Prostate gland (tissue), 2 donors: ENCODE data around the gene LIN37. TPM values are rescaled to one million over a fixed set of nuclear protein-coding genes. Genes with fewer than 3 reads are reported as not detected.
"Not testable (repeated sequence)": the region's sequence is repeated elsewhere in the genome, so short reads cannot be mapped to it uniquely, and the experiment has no call there.

Experiments used
- DNase-seq: peaks from one replicate; pipeline ENCODE4 v3.0.0-alpha.2; 2019; ENCODE audit warnings: low spot score
- H3K27ac ChIP-seq, 2 donors: fragments of 200-600 bp; sonication (generic); 2 replicates each; pipeline ENCODE4 v1.5.1; 2017 to 2019
- H3K27me3 ChIP-seq: fragments of 200-600 bp; sonication (generic); replicated peaks from 2 replicates; pipeline ENCODE4 v1.5.1; 2019; ENCODE audit not compliant: insufficient read depth
- H3K36me3 ChIP-seq, 2 donors: fragments of 200-600 bp; sonication (generic); 1 replicate in 1 of 2; 2 replicates in 1 of 2; pipeline versions ENCODE4 v1.5.1 to v1.8.1; 2017 to 2019
- H3K4me1 ChIP-seq: fragments of 200-600 bp; sonication (generic); replicated peaks from 2 replicates; pipeline ENCODE4 v1.5.1; 2019
- H3K4me3 ChIP-seq, 2 donors: fragments of 200-600 bp; sonication (generic); 2 replicates each; pipeline ENCODE4 v1.5.1; 2017 to 2019
- H3K9me3 ChIP-seq: fragments of 200-600 bp; sonication (generic); 2 replicates; pipeline ENCODE4 v1.5.1; 2017
- CTCF ChIP-seq, 4 experiments: fragments of 200-600 bp in 2 of 4; fragments of 450-650 bp in 2 of 4; sonication (generic) in 2 of 4; IDR thresholded peaks; 1 replicate in 3 of 4; 2 replicates in 1 of 4; pipeline ENCODE4 v1.5.1; 2016 to 2019; ENCODE audit warnings: antibody characterized with exemption in 4 of 4, mild to moderate bottlenecking in 2 of 4, moderate library complexity in 2 of 4
- POLR2A ChIP-seq: fragments of 450-650 bp; IDR thresholded peaks from one replicate; pipeline ENCODE4 v1.6.1; 2016; ENCODE audit warnings: antibody characterized with exemption, mild to moderate bottlenecking
- POLR2AphosphoS5 ChIP-seq: sonication (generic); formaldehyde crosslinking; IDR thresholded peaks from one replicate; pipeline ENCODE4 v1.6.1; 2017; ENCODE audit warnings: antibody characterized with exemption
- WGBS: methylation state at CpG from one replicate; pipeline ENCODE4 v1.1.5; 2018; 5-methylcytosine and 5-hydroxymethylcytosine counted together
- intact Hi-C: fragments of 100-400 bp; cut with DNase I; formaldehyde crosslinking; loops from one replicate; pipeline ENCODE4 v1.14.2; 2022
- total RNA-seq, 2 donors: library from RNA; depleted of rRNA; stranded (reverse); fragments of >200 nt; gene quantifications; one replicate each; pipeline ENCODE4 v1.1.0, GENCODE V29; 2016

The LIN37 gene
- total RNA-seq, 2 donors from 2014 or later = 4.2 to 13.0 TPM

- Histone ChIP-seq H3K4me3 (no peak overlapping the region), H3K4me1 (peaks cover 2% of the 10 kb centered on the region), H3K27me3 (peaks cover 12% of the 10 kb centered on the region), H3K27ac (no peak overlapping the region), H3K36me3 (no peaks in the 10 kb centered on the region), H3K9me3 (no peaks in the 10 kb centered on the region)
- 75% methylated on average over 7 of the region's 7 CpGs for WGBS
- intact Hi-C loops = no loop called here
- TF ChIP-seq POLR2AphosphoS5 = no peak
- DNase-seq = no peak
Observed at GRCh38 chr19:35793381-35794165, 45.2 kb downstream of the LIN37 start.

GRCh38 chr19:35795564-35795963 lies 47.2 kb downstream of the LIN37 start:
- intact Hi-C loops, H3K36me3 ChIP-seq, H3K27ac ChIP-seq, DNase-seq, H3K9me3 ChIP-seq, H3K4me1 ChIP-seq, H3K4me3 ChIP-seq: not testable (repeated sequence)
- H3K27me3 ChIP-seq = peaks cover 12% of the 10 kb centered on the region
- 92% methylated on average over 1 of the region's 1 CpG for WGBS

GRCh38 chr19:35796645-35797542 lies 48.5 kb downstream of the LIN37 start:
- no peak overlapping the region for H3K27ac ChIP-seq
- H3K4me1 ChIP-seq = peaks cover 2% of the 10 kb centered on the region
- peaks cover 12% of the 10 kb centered on the region for H3K27me3 ChIP-seq
- WGBS = 12% methylated on average over 38 of the region's 39 CpGs
- no peaks in the 10 kb centered on the region for H3K36me3 ChIP-seq
- TF ChIP-seq POLR2A (no peak), CTCF (IDR thresholded peaks at IDR 0.05) (no peak), POLR2AphosphoS5 (no peak)
- no peak overlapping the region for H3K4me3 ChIP-seq
- H3K9me3 ChIP-seq = no peaks in the 10 kb centered on the region
- DNase-seq = no peak
- intact Hi-C loops = no loop called here

GRCh38 chr19:35797663-35798062 lies 49.3 kb downstream of the LIN37 start:
- Histone ChIP-seq H3K9me3 (no peaks in the 10 kb centered on the region), H3K4me3 (no peak overlapping the region), H3K27ac (no peak overlapping the region), H3K36me3 (no peaks in the 10 kb centered on the region), H3K27me3 (peaks cover 12% of the 10 kb centered on the region), H3K4me1 (peaks cover 2% of the 10 kb centered on the region)
- intact Hi-C loops = no loop called here
- WGBS = 5% methylated on average over 15 of the region's 15 CpGs
- TF ChIP-seq POLR2A (no peak), POLR2AphosphoS5 (no peak), CTCF (IDR thresholded peaks at IDR 0.05) (no peak)
- no peak for DNase-seq

GRCh38 chr19:35801828-35802227 lies 53.5 kb downstream of the LIN37 start:
- Histone ChIP-seq H3K9me3 (no peaks in the 10 kb centered on the region), H3K4me3 (no peak overlapping the region), H3K4me1 (peaks cover 2% of the 10 kb centered on the region), H3K27me3 (peaks cover 7% of the 10 kb centered on the region), H3K36me3 (no peaks in the 10 kb centered on the region), H3K27ac (no peak overlapping the region)
- intact Hi-C loops = no loop called here
- TF ChIP-seq POLR2AphosphoS5 (no peak), CTCF (IDR thresholded peaks at IDR 0.05) (no peak), POLR2A (no peak)
- 66% methylated on average over 3 of the region's 3 CpGs for WGBS
- DNase-seq = no peak

Other genes starting within 250 kb of the LIN37 start
- gene DMKN, start 234.9 kb upstream of the LIN37 start, total RNA-seq = 10 to 100 TPM; 50.9 to 80.5 TPM
- 1 to 10 TPM in 1 of 2 donors, under 1 TPM in 1; 0.32 to 4.9 TPM for gene SBSN, start 220.3 kb upstream of the LIN37 start, total RNA-seq
- 10 to 100 TPM in 1 of 2 donors, not detected in 1; 13.4 TPM for gene GAPDHS, start 215.1 kb upstream of the LIN37 start, total RNA-seq
- gene TMEM147, start 202.9 kb upstream of the LIN37 start, total RNA-seq = 100 to 1,000 TPM; 105 to 120 TPM
- gene ATP4A, start 184.9 kb upstream of the LIN37 start, total RNA-seq = 1 to 10 TPM in 1 of 2 donors, not detected in 1; 1.9 TPM
- not detected for gene PMIS2, start 162.4 kb upstream of the LIN37 start, total RNA-seq
- gene HAUS5, start 135.8 kb upstream of the LIN37 start, total RNA-seq = 10 to 100 TPM; 10.0 to 17.5 TPM
- gene RBM42, start 119.5 kb upstream of the LIN37 start, total RNA-seq = 100 to 1,000 TPM in 1 of 2 donors, 10 to 100 TPM in 1; 81.4 to 114 TPM
- gene ETV2, start 106.8 kb upstream of the LIN37 start, total RNA-seq = 1 to 10 TPM; 1.2 to 6.6 TPM
- 100 to 1,000 TPM; 334 to 665 TPM for gene COX6B1, start 100.3 kb upstream of the LIN37 start, total RNA-seq
- gene UPK1A, start 82.1 kb upstream of the LIN37 start, total RNA-seq = 1 to 10 TPM; 3.8 to 5.5 TPM
- gene ZBTB32, start 44.0 kb upstream of the LIN37 start, total RNA-seq = 1 to 10 TPM in 1 of 2 donors, not detected in 1; 3.1 TPM
- gene KMT2B, start 30.6 kb upstream of the LIN37 start, total RNA-seq = 10 to 100 TPM; 32.3 to 89.5 TPM
- gene IGFLR1, start 6.1 kb upstream of the LIN37 start, total RNA-seq = 10 to 100 TPM in 1 of 2 donors, 1 to 10 TPM in 1; 9.4 to 16.1 TPM
- gene U2AF1L4, start 3.2 kb upstream of the LIN37 start, total RNA-seq = 10 to 100 TPM; 14.6 to 45.0 TPM
- 10 to 100 TPM; 39.9 to 65.2 TPM for gene PSENEN, start 2.9 kb upstream of the LIN37 start, total RNA-seq
- gene HSPB6, start 8.5 kb downstream of the LIN37 start, total RNA-seq = 10 to 100 TPM; 32.2 to 78.5 TPM
- 10 to 100 TPM; 13.6 to 19.2 TPM for gene PROSER3, start 9.6 kb downstream of the LIN37 start, total RNA-seq
- 10 to 100 TPM; 13.2 to 38.1 TPM for gene ARHGAP33, start 27.0 kb downstream of the LIN37 start, total RNA-seq
- gene PRODH2, start 64.3 kb downstream of the LIN37 start, total RNA-seq = not detected
- under 1 TPM in 1 of 2 donors, not detected in 1; 0.23 TPM for gene NPHS1, start 103.9 kb downstream of the LIN37 start, total RNA-seq
- gene KIRREL2, start 108.3 kb downstream of the LIN37 start, total RNA-seq = 1 to 10 TPM in 1 of 2 donors, not detected in 1; 1.2 TPM
- gene APLP1, start 120.0 kb downstream of the LIN37 start, total RNA-seq = 10 to 100 TPM in 1 of 2 donors, 1 to 10 TPM in 1; 3.6 to 38.0 TPM
- gene NFKBID, start 152.0 kb downstream of the LIN37 start, total RNA-seq = 10 to 100 TPM in 1 of 2 donors, 1 to 10 TPM in 1; 5.6 to 10.8 TPM
- 1 to 10 TPM in 1 of 2 donors, not detected in 1; 4.9 TPM for gene HCST, start 154.0 kb downstream of the LIN37 start, total RNA-seq
- 10 to 100 TPM; 30.6 to 60.7 TPM for gene TYROBP, start 159.7 kb downstream of the LIN37 start, total RNA-seq
- gene LRFN3, start 187.8 kb downstream of the LIN37 start, total RNA-seq = 10 to 100 TPM; 21.7 to 32.3 TPM
- 10 to 100 TPM; 32.4 to 75.1 TPM for gene SDHAF1, start 246.6 kb downstream of the LIN37 start, total RNA-seq